Hematopoietic multipotent progenitor cell treated with erythropoietin and hydrocortisone succinate and interleukin-3 and kit ligand, for 15 days (in vitro differentiated cells): ENCODE data around the gene TMEM205.
"Not testable (repeated sequence)": the region's sequence is repeated elsewhere in the genome, so short reads cannot be mapped to it uniquely, and the experiment has no call there.

Source experiments
- DNase-seq: peaks from one replicate; pipeline ENCODE4 v3.0.0-alpha.2; 2015; ENCODE audit warnings: low spot score

Gene TMEM205

DNA sequence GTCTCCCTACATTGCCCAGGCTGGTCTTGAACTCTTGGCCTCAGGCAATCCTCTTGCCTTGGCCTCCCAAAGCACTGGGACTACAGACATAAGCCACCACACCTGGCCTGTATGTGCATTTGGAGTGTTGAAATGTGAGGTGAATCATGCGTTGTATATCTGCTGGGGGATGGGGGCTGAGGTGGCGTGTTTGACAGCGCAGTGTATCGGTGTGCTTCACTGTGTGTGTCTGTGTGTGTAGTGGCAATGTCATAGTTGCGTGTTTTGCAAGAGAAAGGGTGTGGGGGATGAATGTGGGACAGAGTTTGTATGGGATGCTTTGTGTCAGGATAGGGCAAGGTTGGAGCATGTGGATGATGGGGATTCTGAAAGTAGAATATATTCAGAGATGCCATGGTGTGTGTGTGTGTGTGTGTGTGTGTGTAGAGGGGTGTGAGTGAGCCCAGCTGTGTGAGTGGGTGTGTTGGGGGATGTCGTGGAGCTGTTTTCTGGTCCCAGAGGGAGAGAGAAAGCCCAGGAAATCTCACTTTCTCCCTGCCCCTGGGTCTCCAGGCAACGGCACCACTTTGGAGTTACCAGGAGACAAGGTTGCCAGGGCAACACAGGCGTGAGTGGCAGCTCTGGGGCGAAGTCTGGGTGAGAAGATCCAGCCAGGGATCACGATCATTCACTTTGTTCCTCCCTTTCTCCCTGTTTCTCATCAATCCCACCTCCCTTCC, 27.3 kb upstream of the TMEM205 start:
- peak; percentile 45 for DNase-seq

DNA sequence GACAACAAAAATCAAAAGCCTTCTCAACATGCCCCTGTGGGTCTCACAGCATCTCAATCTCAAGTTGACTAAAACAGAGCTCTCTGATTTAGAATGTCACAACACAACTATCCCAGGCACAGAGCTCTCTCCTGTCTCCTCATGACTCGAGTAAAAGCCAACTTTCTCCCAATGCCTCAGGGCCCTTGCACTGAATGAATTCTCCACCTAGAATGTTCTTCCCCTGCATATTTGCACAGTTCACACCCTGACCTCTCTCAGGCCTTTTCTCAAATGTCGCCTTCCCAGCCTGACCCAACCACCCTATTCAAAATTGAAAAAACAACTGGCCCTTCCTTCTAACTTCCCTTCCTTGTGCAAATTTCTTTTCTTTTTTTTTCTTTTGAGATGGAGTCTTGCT, 24.7 kb upstream of the TMEM205 start:
- DNase-seq = no peak

DNA sequence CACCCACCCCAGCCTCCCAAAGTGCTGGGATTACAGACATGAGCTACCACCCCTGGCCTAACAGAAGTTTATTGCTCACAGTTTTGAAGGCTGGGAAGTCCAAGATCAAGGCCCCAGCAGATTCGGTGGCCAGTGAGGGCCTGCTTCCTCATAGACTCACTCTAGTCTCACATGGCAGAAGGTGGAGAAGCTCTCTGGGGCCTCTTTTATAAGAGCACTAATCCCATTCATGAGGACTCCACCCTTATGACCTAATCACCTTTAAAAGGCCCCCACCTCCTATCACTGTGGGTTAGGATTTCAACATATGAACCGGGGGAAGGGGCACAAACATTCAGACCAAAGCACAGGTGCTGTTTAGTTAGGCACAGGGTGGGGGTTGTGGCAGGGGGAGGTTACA, 21.5 kb upstream of the TMEM205 start:
- no peak for DNase-seq

DNA sequence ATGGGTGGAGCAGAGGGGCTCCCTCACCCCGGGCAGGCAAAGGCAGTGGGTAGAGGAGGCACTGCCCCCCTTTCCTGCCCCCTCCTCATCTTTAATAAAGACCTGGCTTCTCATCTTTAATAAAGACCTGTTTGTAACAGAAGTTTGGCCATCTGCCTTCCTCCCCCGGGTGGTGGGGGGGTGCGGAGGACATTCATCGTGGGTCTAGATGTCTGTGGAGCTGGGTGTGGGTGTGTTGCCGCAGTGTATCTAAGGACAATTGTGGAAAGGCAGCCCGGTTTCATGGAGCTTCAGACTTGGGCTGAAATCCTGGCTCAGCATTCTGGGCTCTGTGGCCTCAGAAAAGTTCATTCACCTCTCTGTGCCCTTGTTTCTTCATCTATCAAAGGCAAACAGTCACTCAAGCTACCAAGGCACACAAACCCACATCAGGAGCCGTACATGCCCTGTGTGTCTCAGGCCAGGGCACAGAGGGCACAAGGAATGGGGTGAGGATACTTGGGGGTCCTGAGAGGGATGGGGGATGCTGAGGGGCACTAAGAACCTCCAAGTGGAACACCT, 19.6 kb upstream of the TMEM205 start:
- DNase-seq = no peak

DNA sequence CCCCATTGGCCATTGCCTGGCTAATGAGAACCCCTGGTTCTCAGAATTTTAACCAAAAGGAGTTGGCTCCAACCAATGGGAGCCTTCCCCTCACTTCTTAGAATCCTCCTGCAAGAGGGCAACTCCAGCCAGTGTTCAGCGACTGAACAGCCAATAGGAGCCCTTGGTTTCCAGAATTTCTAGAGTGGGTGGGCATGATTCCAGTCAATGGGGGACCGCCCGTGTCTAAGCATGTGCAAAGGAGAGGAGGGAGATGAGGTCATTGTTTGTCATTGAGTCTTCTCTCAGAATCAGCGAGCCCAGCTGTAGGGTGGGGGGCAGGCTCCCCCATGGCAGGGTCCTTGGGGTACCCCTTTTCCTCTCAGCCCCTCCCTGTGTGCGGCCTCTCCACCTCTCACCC, 18.9 kb upstream of the TMEM205 start:
- DNase-seq = no peak

DNA sequence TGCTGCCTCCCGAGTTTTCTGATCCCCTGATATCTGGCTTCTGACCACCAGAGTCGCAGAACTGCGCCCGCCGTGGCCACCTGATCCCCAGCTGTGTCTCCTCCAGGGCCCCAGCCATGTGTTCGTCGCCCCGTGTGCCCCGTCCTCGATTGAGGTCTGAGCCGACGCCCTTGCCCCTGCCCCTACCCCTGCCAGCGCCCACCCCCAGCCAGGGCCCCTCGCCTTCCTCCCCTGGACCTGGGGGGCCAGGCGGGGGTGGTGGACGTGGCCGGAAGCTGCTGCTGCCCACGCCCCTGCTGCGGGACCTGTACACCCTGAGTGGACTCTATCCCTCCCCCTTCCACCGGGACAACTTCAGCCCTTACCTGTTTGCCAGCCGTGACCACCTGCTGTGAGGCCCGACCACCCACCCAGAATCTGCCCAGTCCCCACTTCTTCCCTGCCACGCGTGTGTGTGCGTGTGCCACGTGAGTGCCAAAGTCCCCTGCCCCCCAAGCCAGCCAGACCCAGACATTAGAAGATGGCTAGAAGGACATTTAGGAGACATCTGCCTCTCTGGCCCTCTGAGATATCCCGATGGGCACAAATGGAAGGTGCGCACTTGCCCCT, 18.3 kb upstream of the TMEM205 start:
- DNase-seq = no peak

DNA sequence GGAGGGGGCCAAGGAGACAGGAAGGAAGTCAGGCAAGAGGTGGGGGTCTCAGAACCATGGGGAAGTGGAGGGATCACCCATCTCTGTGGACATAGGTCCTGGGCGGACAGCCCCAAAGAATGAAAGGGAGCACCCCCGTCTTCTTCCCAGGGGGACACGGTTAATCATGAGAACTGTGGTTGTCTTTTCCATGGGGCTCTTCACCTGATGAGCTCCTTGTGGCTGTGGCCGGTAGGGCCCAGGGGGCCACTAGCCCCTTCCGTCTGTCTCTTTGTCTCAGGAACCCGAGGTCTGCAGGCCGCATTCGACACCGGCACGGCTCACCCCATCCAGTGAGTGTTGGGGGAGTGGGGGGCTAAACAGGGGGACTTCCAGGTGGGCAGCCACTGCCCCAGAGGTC, 17.8 kb upstream of the TMEM205 start:
- DNase-seq = no peak

DNA sequence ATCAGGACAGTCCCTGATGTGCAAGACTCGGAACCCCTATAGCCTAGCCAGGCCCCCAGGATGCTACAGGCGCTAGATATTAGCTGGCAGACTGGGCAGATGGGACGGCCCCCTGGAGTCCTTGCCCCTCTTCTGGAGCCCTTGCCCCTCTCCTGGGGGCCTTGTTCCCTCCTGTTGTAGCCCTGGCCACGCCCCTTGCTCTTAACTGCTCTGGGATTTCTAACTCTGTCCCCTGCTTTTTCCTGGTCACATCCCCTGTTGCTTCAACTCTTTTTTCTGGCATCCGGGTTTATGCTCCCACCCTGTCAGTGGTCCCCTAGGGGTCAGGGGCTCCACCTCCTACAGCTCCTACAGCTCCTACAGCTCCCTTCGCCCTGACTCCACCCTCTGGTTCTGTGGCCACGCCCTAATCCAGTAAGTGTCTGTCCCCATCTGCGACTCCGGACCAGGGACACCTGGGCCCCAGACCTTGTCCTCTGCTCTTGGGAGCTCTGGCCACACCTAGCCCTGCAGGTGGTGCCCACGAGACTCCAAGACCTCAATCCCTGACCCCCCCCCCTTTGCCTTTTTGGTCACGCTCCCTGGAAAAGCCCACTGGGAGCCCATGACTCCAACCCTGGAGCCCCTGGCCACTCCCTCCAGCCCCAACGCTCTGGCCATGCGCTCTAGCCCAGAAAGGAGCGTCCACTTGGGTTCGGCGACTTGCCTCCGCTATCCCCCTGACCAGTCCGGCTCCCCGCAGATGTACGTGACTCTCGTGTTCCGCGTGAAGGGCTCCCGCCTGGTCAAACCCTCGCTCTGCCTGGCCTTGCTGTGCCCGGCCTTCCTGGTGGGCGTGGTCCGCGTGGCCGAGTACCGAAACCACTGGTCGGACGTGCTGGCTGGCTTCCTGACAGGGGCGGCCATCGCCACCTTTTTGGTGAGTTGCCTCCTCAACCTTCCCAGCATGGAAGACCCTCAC, 16.0 kb upstream of the TMEM205 start:
- no peak for DNase-seq

DNA sequence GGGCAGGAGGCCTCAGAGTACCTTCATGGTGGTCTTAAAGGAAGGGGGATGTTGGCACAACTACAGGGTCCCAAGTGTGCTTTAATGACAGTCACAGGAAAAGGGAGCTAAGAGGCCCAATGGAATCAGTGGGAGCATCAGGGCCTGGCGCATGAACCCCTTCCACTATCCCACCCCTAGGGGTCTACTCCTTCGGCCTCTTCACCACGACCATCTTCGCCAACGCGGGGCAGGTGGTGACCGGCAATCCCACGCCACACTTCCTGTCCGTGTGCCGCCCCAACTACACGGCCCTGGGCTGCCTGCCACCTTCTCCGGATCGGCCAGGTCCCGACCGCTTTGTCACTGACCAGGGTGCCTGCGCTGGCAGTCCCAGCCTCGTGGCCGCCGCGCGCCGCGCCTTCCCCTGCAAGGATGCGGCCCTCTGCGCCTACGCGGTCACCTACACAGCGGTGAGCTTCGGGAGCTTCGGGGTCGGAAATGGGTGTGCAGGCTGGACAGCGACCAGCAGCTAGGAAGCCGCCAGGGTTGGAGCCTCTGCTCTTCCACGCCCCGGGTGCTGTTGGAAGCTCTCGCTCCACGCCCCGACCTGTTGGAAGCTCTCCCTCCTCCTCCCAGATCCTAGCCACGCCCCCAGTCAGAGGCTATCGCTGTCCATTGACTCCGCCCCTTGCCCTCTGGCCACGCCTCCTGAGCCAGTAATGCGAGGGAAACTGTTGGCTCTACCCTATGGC, 15.1 kb upstream of the TMEM205 start:
- peak; percentile 50 for DNase-seq

DNA sequence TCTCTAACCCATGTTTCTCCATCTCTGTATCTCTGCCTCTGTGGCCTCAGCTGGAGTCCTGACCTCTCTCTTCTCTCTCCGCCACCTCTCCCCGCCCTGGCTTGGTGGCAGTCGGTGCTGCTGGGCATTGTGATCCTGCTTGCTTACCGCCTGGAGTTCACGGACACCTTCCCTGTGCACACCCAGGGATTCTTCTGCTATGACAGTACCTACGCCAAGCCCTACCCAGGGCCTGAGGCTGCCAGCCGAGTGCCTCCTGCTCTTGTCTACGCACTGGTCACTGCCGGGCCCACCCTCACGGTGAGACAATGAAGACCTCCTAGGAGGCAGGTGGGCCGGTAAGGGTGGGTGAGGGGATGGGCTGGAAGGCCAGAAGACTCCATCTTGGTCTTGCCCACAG, 13.4 kb upstream of the TMEM205 start:
- no peak for DNase-seq

DNA sequence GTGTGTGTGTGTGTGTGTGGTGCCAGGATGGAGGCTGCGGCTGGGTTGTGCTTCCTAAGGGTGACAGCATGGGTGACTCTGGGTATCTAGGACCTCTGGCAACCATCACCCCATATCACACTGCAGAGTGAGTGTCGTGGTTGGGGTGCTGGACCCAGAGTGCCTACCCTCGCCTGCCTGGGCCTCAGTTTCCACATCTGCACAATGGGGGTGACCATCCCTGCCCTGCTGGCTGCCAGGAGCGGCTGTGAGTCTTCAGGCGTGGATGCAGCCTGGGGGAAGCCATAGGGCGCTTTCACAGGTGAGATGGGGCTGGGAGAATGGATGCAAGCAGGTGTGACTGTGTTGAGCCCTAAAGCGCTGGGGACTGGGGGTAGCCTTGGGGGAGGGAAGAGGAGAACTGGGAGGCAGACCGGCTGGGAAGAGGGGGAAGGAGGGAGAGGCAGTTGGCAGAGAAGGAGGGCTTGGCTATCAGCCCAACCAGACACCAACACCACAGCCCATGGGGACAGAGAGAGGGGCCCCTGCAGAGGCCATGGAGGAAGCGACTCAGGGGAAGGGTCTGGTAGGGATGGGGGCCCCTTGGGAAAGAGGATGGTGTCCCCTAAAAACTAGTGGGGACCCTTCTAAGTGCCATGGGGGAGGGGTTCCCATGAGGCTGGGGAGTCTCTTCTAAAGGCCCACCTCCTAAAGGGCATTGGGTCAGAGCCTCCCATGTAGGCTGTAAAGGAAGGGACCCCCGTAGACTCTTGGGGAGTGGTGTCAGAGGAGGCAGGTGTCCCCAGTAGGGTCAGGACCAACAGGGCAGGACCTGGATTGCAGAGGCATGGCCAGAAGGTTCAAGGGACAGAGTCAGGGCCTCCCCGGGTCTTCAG, 10.8 kb upstream of the TMEM205 start:
- DNase-seq = no peak

DNA sequence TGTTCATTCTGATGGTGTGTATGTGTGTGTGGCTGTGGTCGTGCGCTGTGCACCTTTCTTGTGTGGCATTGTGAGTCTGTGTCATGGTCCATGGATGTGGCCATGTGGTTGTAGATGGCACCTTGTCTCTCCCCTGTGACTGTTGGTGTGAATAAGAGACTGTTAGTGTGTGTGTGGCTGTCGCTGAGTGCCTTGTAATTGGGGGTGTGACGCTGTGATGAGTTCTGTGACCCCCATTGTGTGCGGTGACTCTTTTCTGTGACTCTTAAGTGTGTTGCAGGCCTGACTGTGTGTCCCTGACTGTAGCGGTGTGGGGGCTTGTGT, 10.0 kb upstream of the TMEM205 start:
- DNase-seq = no peak

DNA sequence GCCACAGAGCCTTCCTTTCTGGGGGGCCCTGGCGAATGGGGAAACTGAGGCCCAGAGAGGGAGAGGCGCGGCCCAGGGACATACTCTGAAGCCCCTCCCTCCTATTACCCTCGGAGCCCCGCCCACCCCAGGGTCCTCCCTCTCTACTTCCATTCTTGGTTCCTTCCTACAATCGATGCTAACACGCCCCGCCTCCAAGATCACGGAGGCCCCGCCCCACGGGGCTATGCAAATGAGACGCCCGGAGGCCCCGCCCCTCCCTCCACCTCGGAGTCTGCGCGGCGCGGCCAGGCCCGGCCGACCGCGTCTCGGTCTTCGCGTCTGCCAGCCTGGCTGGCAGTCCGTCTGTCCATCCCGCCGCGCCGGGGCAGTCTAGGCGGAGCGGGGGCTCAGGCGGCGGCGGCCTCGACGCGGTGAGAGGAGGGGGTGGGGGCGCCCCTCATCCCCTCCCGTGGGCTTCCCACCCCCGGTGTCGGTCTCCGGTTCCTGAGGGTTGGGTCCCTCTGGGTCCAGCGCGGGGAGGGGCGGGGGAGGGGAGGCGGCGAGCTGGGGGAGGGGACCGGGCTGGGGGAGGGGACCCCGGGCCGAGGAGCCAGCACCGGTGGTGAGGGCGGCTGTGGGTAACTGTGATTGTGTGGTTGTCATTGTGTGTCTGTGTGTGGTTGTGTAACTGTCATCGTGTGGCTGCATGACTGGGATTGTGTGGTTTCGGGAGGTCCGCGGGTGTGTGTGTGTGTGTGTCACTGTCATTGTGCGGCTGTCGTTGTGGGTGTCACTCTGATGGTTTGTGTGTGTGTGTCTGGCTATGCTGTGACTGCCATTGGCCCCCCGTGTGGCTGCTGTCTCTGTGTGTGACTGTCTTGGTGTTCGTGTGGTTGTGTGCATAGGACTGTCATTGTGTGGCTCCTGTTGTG, 9.3 kb upstream of the TMEM205 start, which contains the start of gene PLPPR2:
PLPPR2 (plus strand) TSS at position 273 of the 914 bp plus-strand sequence. CDS start 2,242 bp downstream, outside the sequence.
- DNase-seq = peak; percentile 81

DNA sequence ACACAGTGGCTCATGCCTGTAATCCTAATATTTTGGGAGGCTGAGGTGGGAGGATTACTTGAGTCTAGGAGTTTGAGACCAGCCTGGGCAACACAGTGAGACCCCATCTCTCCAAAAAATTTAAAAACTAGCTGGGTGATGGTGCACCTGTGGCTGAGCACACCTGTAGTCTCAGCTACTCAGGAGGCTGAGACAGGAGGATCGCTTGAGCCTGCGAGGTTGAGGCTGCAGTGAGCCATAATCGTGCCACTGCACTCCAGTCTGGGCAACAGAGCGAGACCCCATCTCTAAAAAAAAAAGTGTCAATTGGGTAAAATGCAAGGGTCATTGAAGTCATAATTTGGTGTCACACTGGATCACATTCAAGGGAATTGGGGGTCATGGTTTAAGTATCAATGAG, 8.0 kb upstream of the TMEM205 start:
- not testable (repeated sequence) for DNase-seq

DNA sequence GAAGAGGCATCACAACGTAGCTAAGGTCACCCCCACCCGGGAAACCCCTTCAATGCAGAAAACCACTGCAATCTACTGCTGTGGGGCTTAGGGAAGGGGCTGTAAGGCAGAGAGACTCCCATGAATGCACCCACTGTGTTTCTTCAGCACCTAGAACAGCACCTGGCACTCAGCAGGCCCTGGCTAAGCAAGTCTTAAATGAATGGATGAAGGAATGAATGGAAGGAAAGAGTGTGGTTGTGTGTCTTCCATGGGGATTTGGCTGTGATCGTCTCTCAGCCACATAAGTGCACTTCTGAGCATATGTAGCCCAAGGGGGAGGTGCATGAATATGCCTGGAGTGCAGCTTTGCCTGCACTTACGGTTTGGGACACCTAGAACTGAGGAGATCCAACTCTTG, 3.1 kb upstream of the TMEM205 start:
- DNase-seq = no peak

DNA sequence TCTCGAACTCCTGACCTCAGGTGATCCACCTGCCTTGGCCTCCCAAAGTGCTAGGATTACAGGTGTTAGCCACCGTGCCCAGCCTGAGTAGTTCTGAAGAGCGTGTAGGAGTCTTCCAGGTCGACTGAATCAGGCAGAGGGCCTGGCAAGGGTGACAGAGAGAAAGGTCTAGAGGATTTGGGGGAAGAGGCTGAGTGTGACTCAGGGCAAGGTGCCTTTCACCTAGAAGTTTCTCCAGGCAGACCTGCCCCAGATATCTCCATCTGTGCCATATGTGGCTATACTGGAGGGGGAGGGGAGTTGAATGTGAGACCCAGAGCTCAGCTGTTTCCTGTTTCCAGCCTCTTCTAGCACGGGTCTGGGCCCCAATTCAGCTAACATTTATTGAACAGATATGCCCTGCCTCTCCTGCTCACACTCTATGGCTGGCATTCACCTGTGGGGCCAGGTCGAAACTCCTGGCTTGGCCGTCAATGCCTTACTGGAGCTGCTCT, 1.5 kb upstream of the TMEM205 start:
- no peak for DNase-seq

DNA sequence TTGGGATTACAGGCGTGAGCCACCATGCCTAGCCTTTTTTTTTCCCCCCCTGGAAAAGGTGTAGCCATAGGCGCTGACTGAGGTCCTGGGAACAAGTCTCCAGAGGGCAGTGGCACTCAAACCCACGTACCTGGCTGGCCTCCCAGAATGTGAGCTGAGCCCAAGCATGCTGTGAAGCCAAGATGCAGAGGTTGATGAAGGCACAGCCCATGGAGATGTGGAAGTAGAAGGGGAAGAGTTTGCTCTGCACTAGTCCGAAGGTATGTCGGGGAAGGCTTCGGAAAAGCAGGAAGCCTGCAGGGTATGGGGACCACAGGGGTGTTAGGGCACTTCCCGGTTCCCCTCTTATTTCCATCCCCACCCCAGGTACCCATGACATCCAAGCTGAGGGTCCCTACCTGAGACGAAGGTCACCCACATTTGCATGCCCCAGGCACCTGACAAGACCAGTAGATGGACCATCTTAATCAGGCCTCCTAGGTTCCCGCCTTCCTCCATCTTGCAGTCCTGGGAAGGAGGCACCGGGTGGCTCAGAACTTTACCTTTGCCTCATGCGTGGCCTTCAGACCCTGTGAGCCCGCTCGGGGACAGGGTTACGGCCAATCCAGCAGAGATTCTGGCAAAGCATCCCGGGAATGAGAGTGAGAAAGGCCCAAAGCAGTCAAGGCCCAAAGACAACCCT, 805 bp downstream of the TMEM205 start:
- no peak for DNase-seq

DNA sequence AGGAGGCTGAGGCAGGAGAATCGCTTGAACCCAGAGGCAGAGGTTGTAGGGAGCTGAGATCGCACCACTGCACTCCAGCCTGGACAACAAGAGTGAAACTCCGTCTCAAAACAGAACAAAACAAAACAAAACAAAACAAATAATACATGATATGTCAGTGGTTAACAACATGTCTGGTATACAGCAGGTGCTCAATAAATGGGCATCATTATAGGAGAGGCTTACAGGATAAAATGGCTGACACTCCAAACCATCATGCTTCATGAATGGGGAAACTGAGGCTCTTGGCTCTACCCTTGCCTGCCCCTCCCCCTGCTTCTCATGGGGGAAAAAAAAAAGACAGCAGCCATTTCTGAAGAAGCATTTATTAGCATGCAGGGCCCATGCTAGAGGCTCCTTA, 3.6 kb downstream of the TMEM205 start:
- no peak for DNase-seq

DNA sequence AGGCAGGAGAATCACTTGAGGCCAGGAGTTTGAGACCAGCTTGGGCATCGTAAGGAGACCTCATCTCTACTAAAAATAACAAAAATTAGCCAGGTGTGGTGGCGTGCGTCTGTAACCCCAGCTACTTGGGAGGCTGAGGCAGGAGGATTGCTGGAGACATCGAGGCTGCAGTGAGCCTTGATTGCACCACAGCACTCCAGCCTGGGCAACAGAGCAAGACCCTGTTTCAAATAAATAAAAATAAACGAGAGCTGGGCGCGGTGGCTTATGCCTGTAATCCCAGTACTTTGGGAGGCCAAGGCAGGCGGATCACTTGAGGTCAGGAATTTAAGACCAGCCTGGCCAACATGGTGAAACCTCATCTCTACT, 6.0 kb downstream of the TMEM205 start:
- not testable (repeated sequence) for DNase-seq
